C4-2B (cell line): ENCODE data around the gene DOCK3.

Source experiments
- ZFX ChIP-seq: fragments of 450-650 bp; IDR thresholded peaks from 2 replicates; pipeline ENCODE4 v1.6.1; 2017
- TF ChIP-seq, protein P1 (sequence below): fragments of 450-650 bp; conservative IDR thresholded peaks from 2 replicates; pipeline ENCODE4 v1.5.1; 2017; ENCODE audit warnings: mild to moderate bottlenecking

DNA sequence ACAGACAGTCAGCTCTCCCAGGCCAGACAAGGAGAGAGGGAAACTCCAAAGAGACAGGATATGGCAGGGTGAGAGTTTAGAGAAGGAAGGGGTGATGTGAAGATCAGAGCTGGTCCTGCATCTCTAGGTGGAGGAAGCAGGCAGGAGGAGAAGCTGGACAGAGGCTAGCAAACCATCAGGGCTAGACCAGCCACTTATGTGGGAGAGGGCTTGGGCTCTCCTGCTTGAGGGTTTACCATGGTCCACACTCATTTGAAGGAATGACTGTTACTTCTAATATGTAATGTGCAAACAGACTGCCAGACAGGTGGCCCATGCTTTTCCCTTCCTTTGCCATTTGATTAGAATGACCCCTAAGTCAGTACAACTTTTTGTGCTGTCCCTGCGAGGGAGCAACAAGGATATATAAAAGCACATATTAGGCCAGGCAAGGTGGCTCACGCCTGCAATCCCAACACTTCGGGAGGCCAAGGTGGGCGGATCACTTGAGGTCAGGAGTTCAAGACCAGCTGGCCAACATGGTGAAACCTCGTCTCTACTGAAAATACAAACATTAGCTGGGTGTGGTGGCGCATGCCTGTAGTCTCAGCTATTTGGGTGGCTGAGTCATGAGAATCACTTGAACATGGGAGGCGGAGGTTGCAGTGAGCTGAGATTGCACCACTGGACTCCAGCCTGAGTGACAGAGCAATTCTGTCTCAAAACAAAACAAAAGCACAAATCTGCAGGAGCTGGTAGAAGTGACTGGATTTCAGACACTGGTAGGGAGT lies 669.4 kb downstream of the DOCK3 start:
- TF ChIP-seq, protein P1, sequence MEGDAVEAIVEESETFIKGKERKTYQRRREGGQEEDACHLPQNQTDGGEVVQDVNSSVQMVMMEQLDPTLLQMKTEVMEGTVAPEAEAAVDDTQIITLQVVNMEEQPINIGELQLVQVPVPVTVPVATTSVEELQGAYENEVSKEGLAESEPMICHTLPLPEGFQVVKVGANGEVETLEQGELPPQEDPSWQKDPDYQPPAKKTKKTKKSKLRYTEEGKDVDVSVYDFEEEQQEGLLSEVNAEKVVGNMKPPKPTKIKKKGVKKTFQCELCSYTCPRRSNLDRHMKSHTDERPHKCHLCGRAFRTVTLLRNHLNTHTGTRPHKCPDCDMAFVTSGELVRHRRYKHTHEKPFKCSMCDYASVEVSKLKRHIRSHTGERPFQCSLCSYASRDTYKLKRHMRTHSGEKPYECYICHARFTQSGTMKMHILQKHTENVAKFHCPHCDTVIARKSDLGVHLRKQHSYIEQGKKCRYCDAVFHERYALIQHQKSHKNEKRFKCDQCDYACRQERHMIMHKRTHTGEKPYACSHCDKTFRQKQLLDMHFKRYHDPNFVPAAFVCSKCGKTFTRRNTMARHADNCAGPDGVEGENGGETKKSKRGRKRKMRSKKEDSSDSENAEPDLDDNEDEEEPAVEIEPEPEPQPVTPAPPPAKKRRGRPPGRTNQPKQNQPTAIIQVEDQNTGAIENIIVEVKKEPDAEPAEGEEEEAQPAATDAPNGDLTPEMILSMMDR, result no peak
- no peak for TF ChIP-seq ZFX
